Measurements from ENCODE around the gene RIGI. TPM values are rescaled to one million over a fixed set of nuclear protein-coding genes. Genes with fewer than 3 reads are reported as not detected.

Gene RIGI
- total RNA-seq, 1 donor: 12.7 TPM

- Histone ChIP-seq H3K4me2 (ENCODE audit: insufficient read depth, low read length) (no peak overlapping the region), H2AFZ (ENCODE audit: low read length) (no peak overlapping the region), H3K27me3 (ENCODE audit: insufficient read depth, low read length) (no peaks in the 10 kb centered on the region), H3K4me3 (ENCODE audit: insufficient read depth, low read length) (no peak overlapping the region), H3K27ac (ENCODE audit: low read depth, low read length) (no peak overlapping the region), H4K20me1 (ENCODE audit: insufficient read depth, low read length) (no peaks in the 10 kb centered on the region), H3K36me3 (ENCODE audit: insufficient read depth, low read length) (no peaks in the 10 kb centered on the region), H3K9me3 (ENCODE audit: low read depth, low read length) (no peaks in the 10 kb centered on the region), H3K79me2 (ENCODE audit: insufficient read depth, low read length) (peaks cover 29% of the 10 kb centered on the region), H3K4me1 (ENCODE audit: insufficient read depth, low read length) (peaks cover 9% of the 10 kb centered on the region)
- no peak for TF ChIP-seq CTCF (IDR thresholded peaks at IDR 0.05; ENCODE audit: extremely low read depth, low read depth, low read length)
- DNase-seq (ENCODE audit: insufficient read length, low spot score, missing footprints): no peak
These were observed 2.1 kb downstream of the RIGI start for GRCh38 chr9:32523910-32524309.

- Histone ChIP-seq H4K20me1 (ENCODE audit: insufficient read depth, low read length) (no peaks in the 10 kb centered on the region), H3K79me2 (ENCODE audit: insufficient read depth, low read length) (peaks cover 12% of the 10 kb centered on the region), H3K27ac (ENCODE audit: low read depth, low read length) (no peak overlapping the region), H2AFZ (ENCODE audit: low read length) (no peak overlapping the region), H3K4me1 (ENCODE audit: insufficient read depth, low read length) (no peaks in the 10 kb centered on the region), H3K4me2 (ENCODE audit: insufficient read depth, low read length) (no peak overlapping the region), H3K4me3 (ENCODE audit: insufficient read depth, low read length) (no peak overlapping the region), H3K27me3 (ENCODE audit: insufficient read depth, low read length) (no peaks in the 10 kb centered on the region), H3K9me3 (ENCODE audit: low read depth, low read length) (no peaks in the 10 kb centered on the region), H3K36me3 (ENCODE audit: insufficient read depth, low read length) (no peaks in the 10 kb centered on the region)
- no peak for DNase-seq (ENCODE audit: insufficient read length, low spot score, missing footprints)
- no peak for TF ChIP-seq CTCF (IDR thresholded peaks at IDR 0.05; ENCODE audit: extremely low read depth, low read depth, low read length)
These were observed 7.7 kb downstream of the RIGI start for GRCh38 chr9:32518276-32518675.

- no peak overlapping the region for H3K27ac ChIP-seq (ENCODE audit: low read depth, low read length)
- H3K9me3 ChIP-seq (ENCODE audit: low read depth, low read length): no peaks in the 10 kb centered on the region
- H3K36me3 ChIP-seq (ENCODE audit: insufficient read depth, low read length): no peaks in the 10 kb centered on the region
- no peaks in the 10 kb centered on the region for H3K27me3 ChIP-seq (ENCODE audit: insufficient read depth, low read length)
- no peaks in the 10 kb centered on the region for H3K4me1 ChIP-seq (ENCODE audit: insufficient read depth, low read length)
- no peak overlapping the region for H3K4me3 ChIP-seq (ENCODE audit: insufficient read depth, low read length)
- no peak overlapping the region for H2AFZ ChIP-seq (ENCODE audit: low read length)
- H3K79me2 ChIP-seq (ENCODE audit: insufficient read depth, low read length): peaks cover 5% of the 10 kb centered on the region
- no peak for TF ChIP-seq CTCF (IDR thresholded peaks at IDR 0.05; ENCODE audit: extremely low read depth, low read depth, low read length)
- no peak overlapping the region for H3K4me2 ChIP-seq (ENCODE audit: insufficient read depth, low read length)
- no peaks in the 10 kb centered on the region for H4K20me1 ChIP-seq (ENCODE audit: insufficient read depth, low read length)
- no peak for DNase-seq (ENCODE audit: insufficient read length, low spot score, missing footprints)
These were observed 9.8 kb downstream of the RIGI start for GRCh38 chr9:32516241-32516640.

GRCh38 chr9:32508728-32509127 is 17.3 kb downstream of the RIGI start:
- H3K4me2 ChIP-seq (ENCODE audit: insufficient read depth, low read length): no peak overlapping the region
- H3K4me1 ChIP-seq (ENCODE audit: insufficient read depth, low read length): no peaks in the 10 kb centered on the region
- H3K79me2 ChIP-seq (ENCODE audit: insufficient read depth, low read length): no peaks in the 10 kb centered on the region
- no peaks in the 10 kb centered on the region for H3K9me3 ChIP-seq (ENCODE audit: low read depth, low read length)
- no peak overlapping the region for H3K27ac ChIP-seq (ENCODE audit: low read depth, low read length)
- H3K27me3 ChIP-seq (ENCODE audit: insufficient read depth, low read length): no peaks in the 10 kb centered on the region
- no peak overlapping the region for H3K4me3 ChIP-seq (ENCODE audit: insufficient read depth, low read length)
- H2AFZ ChIP-seq (ENCODE audit: low read length): no peak overlapping the region
- TF ChIP-seq CTCF (IDR thresholded peaks at IDR 0.05; ENCODE audit: extremely low read depth, low read depth, low read length): no peak
- H4K20me1 ChIP-seq (ENCODE audit: insufficient read depth, low read length): no peaks in the 10 kb centered on the region
- no peak for DNase-seq (ENCODE audit: insufficient read length, low spot score, missing footprints)
- H3K36me3 ChIP-seq (ENCODE audit: insufficient read depth, low read length): no peaks in the 10 kb centered on the region
